NCI-H2196 (cell line): ENCODE results near the gene RING1.

ENCODE experiments used
- DNase-seq: peaks from one replicate; lab custom pipeline; 2025; ENCODE audit not compliant: unreplicated experiment; lab: John Stamatoyannopoulos, UW

RING1 gene

GRCh38 chr6:33241968-33242367, 33.7 kb downstream of the RING1 start:
- no peak for DNase-seq

- no peak for DNase-seq
Observed at GRCh38 chr6:33243476-33243875, 35.2 kb downstream of the RING1 start.

- DNase-seq = peak; percentile 96
Observed at GRCh38 chr6:33247977-33248642, 39.8 kb downstream of the RING1 start.

GRCh38 chr6:33248643-33248931, 40.3 kb downstream of the RING1 start:
- peak; percentile 72 for DNase-seq

- DNase-seq = peak; percentile 100
Observed at GRCh38 chr6:33248932-33249731, 40.8 kb downstream of the RING1 start.

GRCh38 chr6:33249732-33250630, 41.7 kb downstream of the RING1 start:
- no peak for DNase-seq

GRCh38 chr6:33250731-33251130, 42.4 kb downstream of the RING1 start:
- no peak for DNase-seq

- DNase-seq = no peak
Observed at GRCh38 chr6:33251395-33252012, 43.2 kb downstream of the RING1 start.

GRCh38 chr6:33252759-33253158, 44.5 kb downstream of the RING1 start:
- DNase-seq = no peak

- DNase-seq = no peak
Observed at GRCh38 chr6:33254591-33254990, 46.3 kb downstream of the RING1 start.

- no peak for DNase-seq
Observed at GRCh38 chr6:33259032-33259431, 50.7 kb downstream of the RING1 start.
